AG04450 (cell line): Measurements from ENCODE around the gene SLFN12L. TPM values are rescaled to one million over a fixed set of nuclear protein-coding genes. Genes with fewer than 3 reads are reported as not detected.
"Not testable (repeated sequence)": the region's sequence is repeated elsewhere in the genome, so short reads cannot be mapped to it uniquely, and the experiment has no call there.

Experiments
- CTCF ChIA-PET: fragments of 300-600, 350-600 bp; formaldehyde crosslinking; extraction: SDS; loops from one replicate; lab custom pipeline; 2022; ENCODE audit warnings: antibody characterized with exemption, inconsistent platforms; lab: Charles Lee
- POLR2A ChIA-PET: fragments of 350-600 bp; formaldehyde crosslinking; extraction: SDS; loops from one replicate; lab custom pipeline; 2021; ENCODE audit warnings: antibody characterized with exemption, inconsistent platforms; lab: Yijun Ruan, JAX
- DNase-seq: peaks from one replicate; pipeline ENCODE4 v3.0.0-alpha.2; 2011; ENCODE audit warnings: low read depth, low spot score
- H3K27ac ChIP-seq: one replicate; pipeline ENCODE4 v1.5.1; 2012; ENCODE audit warnings: low read depth, low read length, control low read depth
- H3K27me3 ChIP-seq: one replicate; pipeline ENCODE4 v1.6.0; 2012; ENCODE audit warnings: low read length; ENCODE audit not compliant: control insufficient read depth, insufficient read depth
- H3K4me3 ChIP-seq: 2 replicates; pipeline ENCODE4 v1.5.1; 2011; ENCODE audit warnings: mild to moderate bottlenecking, low read depth, low read length, control low read depth
- H3K9me3 ChIP-seq: 2 replicates; pipeline ENCODE4 v1.5.1; 2012; ENCODE audit warnings: low read length; ENCODE audit not compliant: control insufficient read depth, insufficient read depth
- polyA plus RNA-seq: library from polyadenylated mRNA; depleted of rRNA; stranded (reverse); fragments of >200 nt; gene quantifications from 2 replicates; pipeline ENCODE4 v1.2.3, GENCODE V29; 2011
- TF ChIP-seq, protein P1 (sequence below): IDR thresholded peaks from 2 replicates; pipeline ENCODE4 v1.5.1; 2011; ENCODE audit warnings: low read depth, low read length, control low read depth, inconsistent platforms

The SLFN12L gene
- polyA plus RNA-seq, 1 experiment = 0.09 TPM

DNA sequence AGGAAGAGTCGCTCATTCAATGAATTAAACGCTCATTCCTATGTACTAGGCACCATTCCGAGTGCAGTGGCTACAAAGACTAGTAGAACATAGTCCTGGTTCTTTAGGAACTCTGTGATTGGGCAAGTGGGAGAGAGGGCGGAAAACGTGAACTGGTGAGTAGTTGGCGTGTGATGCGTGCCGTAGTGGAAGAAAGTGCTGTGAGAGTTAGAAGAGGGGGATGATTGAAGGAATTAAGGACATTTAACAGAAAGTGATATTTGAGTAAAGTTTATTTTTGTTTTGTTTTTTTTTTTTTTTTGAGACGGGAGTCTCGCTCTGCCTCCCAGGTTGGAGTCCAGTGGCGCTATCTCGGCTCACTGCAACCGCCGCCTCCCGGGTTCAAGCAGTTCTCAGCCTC is 31.1 kb upstream of the SLFN12L start:
- ChIA-PET CTCF (interaction anchor here (0.6 to 1.6 kb wide), 5 partner anchors 29 to 479 kb away, joined by 3 to 7 read pairs (median 3); no protein-coding TSS in a partner anchor), POLR2A (interaction anchor here (0.6 to 1.2 kb wide), 8 partner anchors 8 to 441 kb away, joined by 3 to 7 read pairs (median 4); partner anchors contain the start of genes PEX12 and SLFN11)
- Histone ChIP-seq H3K27me3 (peaks cover 13% of the 10 kb centered on the region), H3K27ac (no peak overlapping the region), H3K9me3 (no peaks in the 10 kb centered on the region), H3K4me3 (peak overlapping the region; percentile 91)
- TF ChIP-seq, protein P1, sequence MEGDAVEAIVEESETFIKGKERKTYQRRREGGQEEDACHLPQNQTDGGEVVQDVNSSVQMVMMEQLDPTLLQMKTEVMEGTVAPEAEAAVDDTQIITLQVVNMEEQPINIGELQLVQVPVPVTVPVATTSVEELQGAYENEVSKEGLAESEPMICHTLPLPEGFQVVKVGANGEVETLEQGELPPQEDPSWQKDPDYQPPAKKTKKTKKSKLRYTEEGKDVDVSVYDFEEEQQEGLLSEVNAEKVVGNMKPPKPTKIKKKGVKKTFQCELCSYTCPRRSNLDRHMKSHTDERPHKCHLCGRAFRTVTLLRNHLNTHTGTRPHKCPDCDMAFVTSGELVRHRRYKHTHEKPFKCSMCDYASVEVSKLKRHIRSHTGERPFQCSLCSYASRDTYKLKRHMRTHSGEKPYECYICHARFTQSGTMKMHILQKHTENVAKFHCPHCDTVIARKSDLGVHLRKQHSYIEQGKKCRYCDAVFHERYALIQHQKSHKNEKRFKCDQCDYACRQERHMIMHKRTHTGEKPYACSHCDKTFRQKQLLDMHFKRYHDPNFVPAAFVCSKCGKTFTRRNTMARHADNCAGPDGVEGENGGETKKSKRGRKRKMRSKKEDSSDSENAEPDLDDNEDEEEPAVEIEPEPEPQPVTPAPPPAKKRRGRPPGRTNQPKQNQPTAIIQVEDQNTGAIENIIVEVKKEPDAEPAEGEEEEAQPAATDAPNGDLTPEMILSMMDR = no peak
- DNase-seq = no peak

DNA sequence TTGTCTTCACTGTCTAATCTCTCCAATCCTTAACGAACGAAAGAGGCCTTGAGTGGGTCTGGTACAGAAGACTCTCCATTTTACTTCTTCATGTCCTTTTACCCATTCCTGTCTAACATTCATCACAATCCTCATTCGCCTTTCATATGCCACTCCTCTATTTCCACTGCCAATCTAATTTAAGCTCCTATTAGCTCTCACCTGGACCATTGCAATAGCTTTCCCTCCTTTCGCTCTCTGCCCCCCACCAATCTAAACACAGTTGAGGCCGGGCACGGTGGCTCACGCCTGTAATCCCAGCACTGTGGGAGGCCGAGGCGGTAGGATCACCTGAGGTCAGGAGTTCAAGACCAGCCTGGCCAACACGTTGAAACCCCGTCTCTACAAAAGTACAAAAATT is 29.5 kb upstream of the SLFN12L start:
- no peak overlapping the region for H3K27ac ChIP-seq
- H3K27me3 ChIP-seq = peaks cover 13% of the 10 kb centered on the region
- H3K9me3 ChIP-seq = no peaks in the 10 kb centered on the region
- TF ChIP-seq, protein P1 = no peak
- ChIA-PET CTCF (interaction anchor here (0.6 to 2.3 kb wide), 2 partner anchors 28 to 401 kb away, joined by 3 to 8 read pairs; no protein-coding TSS in a partner anchor), POLR2A (interaction anchor here (1.4 kb wide), 1 partner anchor 20 kb away, joined by 9 read pairs; the partner anchor contains the start of gene AP2B1)
- no peak for DNase-seq
- no peak overlapping the region for H3K4me3 ChIP-seq

- CTCF ChIA-PET = interaction anchor here (0.7 to 1.4 kb wide), 2 partner anchors 23 to 212 kb away, joined by 3 to 6 read pairs; no protein-coding TSS in a partner anchor
- DNase-seq, H3K9me3 ChIP-seq, POLR2A ChIA-PET, H3K4me3 ChIP-seq, H3K27ac ChIP-seq: not testable (repeated sequence)
- peaks cover 13% of the 10 kb centered on the region for H3K27me3 ChIP-seq
These were observed 25.7 kb upstream of the SLFN12L start for GRCh38 chr17:35563181-35563580.

- TF ChIP-seq, protein P1 = no peak
- CTCF ChIA-PET = interaction anchor here (0.8 kb wide), 1 partner anchor 21 kb away, joined by 4 read pairs; no protein-coding TSS in a partner anchor
These were observed 23.2 kb upstream of the SLFN12L start, which contains the start of gene SLFN14 for GRCh38 chr17:35560703-35561102. Gene SLFN14, minus strand, starts transcription at chr17:35560819. Its CDS starts 2,757 bp downstream, at chr17:35558062.

GRCh38 chr17:35559495-35560210 is 22.2 kb upstream of the SLFN12L start:
- Histone ChIP-seq H3K27ac (no peak overlapping the region), H3K9me3 (no peaks in the 10 kb centered on the region), H3K27me3 (peaks cover 16% of the 10 kb centered on the region), H3K4me3 (no peak overlapping the region)
- TF ChIP-seq, protein P1 = no peak
- ChIA-PET POLR2A (no interaction called here), CTCF (no interaction called here)
- no peak for DNase-seq

More at GRCh38 chr17:35560703-35561102, 23.2 kb upstream of the SLFN12L start, which contains the start of gene SLFN14:
- peaks cover 20% of the 10 kb centered on the region for H3K27me3 ChIP-seq
- DNase-seq = no peak
- POLR2A ChIA-PET = no interaction called here
- H3K9me3 ChIP-seq = no peaks in the 10 kb centered on the region
- no peak within 1 kb of the TSS for H3K27ac ChIP-seq
- H3K4me3 ChIP-seq = no peak within 1 kb of the TSS
